Hypothalamus (tissue), 51 donors: ENCODE data around the gene ZNF507.

Experiments
- DNase-seq, 51 donors: peaks; one replicate each; lab custom pipeline; 2025; lab: John Stamatoyannopoulos, UW

Gene ZNF507

DNA sequence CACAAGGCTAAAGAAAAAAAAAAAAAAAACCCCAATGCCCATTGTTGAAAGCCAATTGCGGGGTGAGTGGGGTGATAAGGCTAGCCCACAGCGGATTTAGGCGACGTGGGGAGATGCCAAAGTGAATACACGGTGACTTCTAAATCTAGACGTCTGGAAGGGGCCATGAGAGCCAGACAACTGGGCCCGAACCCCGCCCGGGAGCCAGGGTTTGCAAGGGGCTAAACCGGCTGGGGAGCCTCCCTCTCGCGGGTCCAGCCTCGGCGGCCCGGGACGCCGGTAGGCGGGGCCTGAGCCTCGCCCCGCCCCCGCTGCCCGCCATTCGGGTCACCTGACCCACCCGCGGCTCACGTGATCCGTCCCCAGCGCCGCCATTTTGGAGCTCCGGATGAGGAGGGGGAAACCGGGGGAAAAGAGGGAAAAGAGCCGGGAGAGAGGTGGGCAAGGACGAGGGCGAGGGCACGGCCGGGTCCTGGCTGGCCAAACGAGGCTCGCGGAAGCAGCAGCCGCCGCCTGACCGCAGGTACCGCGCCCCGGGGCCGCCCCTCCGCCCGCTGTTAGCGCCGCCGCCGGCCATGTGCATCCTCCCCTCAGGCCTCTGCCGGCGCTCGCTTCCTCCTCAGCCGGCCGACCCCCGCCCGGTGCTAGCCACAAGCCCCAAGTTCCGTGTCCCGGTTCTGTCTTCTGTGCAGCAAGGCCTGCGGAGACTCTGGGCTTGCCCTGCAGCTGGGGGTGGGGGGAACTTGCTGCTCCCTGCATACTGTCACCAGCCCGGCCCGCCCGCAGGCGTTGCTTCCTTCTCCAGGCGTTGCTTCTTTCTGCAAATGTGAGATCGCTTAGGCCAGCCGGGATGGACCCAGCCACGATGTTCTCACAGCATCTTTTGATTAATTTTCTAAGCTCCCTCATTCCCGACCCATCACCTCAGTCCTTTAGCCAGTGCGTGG is at the start of gene ZNF507:
ZNF507 (plus strand) TSS at position 350 of the 947 bp plus-strand sequence. CDS start 7,221 bp downstream, outside the sequence.
- DNase-seq = peak; percentile 42 to 92 (median 72)

DNA sequence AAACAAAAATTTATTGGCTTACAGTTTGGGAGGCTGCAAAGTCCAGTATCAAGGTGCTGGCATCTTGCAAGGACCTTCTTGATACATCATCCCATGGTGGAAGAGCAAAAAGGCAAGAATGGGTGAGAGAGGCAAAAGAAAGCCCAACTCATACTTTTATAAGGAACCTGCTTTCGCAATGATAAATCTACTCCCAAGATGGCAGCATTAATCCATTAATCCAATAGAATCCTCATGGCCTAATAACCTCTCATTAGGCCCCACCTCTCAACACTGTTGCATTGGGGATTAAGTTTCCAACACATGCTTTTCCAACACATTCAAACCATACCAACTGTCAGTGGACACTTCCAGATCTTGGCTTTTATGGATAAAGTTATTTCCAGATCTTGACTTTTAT is 48.7 kb upstream of the ZNF507 start:
- no peak for DNase-seq

DNA sequence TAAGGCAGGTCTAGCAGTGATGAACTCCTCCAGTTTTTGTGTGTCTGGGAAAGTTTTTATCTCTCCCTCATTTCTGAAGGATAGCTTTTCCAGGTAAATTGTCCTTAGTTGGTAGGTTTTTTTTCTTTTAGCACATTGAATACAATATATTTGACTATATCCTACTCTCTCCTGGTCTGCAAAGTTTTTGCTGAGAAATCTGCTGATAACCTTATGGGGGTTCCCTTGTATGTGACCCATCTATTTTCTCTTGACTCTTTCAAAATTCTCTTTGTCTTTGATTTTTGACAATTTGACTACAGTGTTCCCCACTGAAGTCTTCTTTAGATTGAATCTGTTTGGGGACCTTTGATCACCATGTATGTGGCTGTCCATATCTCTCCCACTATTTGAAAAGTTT is 42.6 kb upstream of the ZNF507 start:
- DNase-seq = no peak

DNA sequence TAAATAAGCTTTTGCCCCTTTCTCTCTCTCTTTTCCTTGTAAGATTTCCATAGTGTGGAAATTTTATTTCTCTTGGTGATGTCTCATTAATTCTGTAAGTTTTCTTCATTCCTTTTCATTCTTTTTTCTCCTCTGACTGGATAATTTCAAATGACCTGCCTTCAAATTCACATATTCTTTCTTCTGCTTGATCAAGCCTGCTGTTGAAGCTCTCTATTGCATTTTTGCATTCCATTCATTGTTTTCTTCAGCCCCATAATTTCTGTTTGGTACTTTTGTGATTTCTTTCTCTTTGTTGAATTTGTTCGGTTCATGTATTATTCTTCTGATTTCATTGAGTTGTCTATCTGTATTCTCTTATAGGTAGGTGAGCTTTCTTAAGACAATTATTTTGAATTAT is 42.2 kb upstream of the ZNF507 start:
- no peak for DNase-seq

DNA sequence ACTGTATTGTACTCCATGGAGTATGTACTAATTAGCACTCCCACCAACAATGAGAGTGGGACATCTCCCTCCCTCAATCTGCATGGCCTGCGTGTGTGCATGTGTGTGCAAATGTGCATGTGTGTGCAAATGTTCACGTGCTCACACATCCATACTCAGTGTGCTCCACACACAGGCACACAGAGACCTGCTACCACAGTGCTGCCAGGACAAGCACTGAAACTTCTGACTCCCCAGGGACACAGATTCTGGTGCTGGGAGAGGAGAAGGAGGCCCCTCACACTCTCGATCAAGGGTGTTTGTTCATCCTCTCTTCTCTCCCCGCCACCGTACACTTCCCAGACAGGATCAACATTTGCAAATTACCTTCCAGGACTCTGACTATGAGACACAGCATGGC is 37.8 kb upstream of the ZNF507 start:
- DNase-seq = no peak

DNA sequence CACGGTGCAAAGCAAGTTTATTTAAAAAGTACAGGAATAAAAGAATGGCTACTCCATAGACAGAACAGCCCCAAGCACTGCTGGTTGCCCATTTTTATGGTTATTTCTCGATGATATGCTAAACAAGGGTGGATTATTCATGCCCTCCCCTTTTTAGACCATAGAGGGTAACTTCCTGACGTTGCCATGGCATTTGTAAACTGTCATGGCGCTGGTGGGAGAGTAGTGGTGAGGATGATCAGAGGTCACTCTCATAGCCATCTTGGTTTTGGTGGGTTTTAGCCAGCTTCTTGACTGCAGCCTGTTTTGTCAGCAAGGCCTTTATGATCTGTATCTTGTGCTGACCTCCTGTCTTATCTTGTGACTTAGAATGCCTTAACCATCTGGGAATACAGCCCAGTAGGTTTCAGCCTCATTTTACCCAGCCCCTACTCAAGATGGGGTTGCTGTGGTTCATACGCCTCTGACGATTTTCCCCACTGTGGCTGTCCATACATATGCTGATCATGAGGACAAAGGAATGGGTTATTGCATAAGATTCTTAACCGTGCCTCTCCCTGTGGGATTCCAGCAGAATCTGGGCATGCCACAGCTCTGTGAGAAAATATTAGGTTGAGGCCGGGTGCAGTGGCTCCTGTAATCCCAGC is 36.9 kb upstream of the ZNF507 start:
- no peak for DNase-seq

DNA sequence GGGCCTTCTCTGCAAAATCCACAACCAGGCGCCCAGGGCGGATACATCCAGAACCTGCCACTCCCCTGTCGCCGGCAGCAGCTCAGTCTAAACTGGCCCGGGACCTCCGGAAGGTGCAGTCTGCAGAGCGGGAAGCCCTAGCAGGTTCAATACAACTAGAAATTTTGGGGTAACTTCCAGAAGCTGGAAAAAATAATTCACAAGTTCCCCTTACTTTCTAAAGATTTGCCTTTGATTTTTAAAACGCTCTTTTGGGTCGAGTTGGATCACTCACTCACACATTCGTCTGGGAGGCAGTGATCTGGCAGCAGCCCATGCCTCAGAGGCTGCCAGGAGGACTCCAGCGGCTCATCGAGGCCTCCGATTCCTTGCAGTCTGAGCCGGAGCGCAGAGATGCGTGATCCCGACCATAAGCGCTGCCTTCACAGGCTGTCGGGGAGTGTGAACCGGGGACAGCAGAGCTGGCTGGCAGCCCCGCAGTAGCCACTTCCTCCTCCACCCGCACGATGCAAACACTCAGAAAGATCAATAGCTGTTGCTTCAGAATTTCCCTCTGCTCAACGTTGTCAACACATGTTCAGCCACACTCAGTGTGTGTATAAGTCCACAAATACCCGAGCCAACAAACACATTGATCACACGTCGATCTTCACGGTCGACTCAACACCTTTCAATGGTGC is 35.6 kb upstream of the ZNF507 start:
- DNase-seq = peak in 1 of 51 donors; percentile 9

DNA sequence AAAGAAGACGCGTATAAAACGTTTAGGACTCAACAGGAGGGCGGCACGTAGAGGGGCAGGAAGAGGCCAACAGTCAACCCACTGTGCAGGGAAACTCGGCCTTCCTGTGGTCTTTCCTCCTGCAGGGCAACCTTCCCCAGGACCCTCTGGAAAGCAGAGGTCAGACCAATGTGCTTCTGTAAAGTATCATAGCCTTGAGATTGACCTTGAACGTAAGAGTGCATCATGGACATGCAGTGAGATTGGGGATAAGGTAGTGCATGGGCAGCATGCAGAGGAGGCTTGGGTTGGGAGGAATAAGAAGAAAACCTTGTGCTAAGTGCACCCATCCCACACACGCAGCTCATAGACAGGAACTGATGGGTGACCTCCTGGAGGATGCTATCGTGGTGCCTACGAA is 34.0 kb upstream of the ZNF507 start:
- DNase-seq = no peak

DNA sequence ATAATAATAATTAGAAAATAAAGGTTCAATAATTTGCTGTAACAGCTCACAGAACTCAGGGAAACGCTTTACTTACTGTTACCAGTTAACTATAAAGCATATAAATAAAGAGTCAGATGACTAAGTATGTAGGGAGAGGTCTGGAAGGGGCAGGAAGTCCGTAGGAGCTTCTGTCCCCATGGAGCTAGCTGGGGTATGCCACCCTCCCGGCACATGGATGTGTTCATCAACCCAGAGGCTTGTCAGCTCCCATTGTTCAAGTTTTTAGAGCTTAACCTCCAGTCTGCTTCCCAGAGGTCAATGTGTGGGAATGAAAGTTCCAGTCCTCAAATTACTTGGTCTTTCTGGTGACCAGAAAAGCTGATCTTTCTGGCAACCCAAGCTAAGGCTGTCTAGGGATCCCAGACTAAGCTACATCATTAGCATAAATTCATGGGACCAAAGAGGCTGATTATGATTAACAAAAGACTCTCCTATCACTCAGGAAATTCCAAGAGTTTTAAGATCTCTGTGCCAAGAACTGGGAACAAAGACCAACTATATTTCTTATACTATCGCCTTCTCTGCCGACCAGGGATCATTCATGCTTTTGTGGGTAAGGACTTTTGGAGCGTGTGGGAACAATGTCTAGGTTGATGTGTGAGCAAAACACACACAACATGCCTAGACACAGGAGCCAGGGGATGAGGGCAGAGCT is 31.7 kb upstream of the ZNF507 start:
- no peak for DNase-seq

DNA sequence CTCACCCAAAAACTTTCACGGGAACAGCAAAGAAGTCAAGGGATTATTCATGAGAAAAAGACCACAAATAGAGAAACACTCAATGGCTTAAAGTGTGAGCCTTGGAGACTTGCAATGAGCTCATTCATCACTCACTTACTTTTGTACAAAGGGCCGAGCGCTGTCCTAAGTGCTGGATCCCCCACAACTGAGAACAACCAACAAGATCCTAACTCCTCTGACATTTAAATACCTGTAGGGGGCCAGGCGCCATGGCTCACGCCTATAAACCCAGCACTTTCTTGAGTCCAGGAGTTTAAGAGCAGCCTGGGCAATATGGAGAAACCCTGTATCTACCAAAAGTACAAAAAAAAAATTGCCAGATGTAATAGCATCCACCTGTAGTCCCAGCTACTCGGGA is 29.4 kb upstream of the ZNF507 start:
- DNase-seq = no peak

DNA sequence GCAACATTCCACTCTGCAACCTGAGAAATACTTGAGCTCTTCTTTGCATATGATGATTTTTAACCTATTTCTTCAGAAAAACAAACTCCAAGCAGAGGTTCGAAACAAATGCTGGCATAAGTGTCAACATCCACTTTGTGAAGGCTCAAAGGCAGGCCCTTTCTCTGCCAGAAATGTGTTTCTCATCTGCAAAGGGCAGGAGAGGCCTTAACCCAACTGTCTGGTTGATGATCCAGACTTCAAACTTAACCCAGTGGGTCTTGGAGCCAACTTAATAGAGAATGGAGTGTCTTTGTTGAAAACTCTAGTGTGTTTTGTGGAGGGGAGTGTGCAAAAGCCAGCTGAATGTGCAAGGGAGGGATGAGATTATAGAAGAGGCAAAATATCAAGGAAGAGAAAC is 28.3 kb upstream of the ZNF507 start:
- no peak for DNase-seq

DNA sequence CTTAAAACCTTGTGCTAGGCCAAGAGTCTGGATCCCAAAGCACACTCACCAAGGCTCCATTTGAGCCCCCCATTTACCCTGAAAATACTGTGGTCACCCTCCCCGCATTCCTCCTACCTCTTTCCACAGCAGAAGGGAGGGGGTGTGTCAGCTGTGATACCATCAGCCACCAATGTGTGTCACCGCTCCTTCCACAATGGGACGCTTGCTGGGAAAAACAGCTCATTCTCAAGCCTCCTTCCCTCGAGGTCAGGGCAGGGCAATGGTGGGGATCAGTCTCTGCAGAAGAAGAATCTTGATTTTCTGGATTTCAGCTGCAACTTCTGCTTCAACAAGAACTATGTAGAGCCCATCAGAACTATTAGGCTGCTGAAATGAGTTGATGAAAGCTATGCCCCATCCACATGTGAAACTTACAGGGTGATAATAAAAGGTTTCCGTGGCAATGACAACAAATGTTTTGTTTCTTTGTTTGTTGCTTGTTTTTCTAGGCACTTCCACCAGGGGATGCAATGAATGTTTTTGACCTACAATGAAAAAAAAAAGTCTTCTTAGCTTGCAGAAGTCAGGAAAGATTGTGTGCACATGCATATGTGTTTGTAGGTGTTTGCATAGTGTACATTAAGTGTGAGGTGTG is 26.4 kb upstream of the ZNF507 start:
- DNase-seq = peak in 14 of 51 donors; percentile 2 to 36 (median 16)

DNA sequence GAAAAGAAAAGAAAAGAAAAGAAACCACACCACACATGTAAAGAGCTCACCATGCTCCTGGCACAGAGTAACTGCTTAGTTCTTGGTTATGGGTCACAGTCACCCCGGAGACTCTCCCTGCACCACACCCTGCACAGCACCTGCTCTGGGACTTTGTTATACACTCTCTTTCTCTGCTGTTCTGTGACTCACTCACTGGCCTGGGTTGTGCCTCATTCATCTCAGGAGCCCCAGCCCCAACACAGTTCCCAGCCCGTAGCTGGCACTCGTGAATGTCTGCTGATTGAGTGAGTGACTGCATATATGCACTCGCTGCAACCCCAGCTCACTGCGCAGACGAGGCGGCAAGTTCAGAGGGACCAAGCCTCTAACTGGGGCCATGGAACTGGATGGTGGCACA is 22.9 kb upstream of the ZNF507 start:
- DNase-seq = no peak

DNA sequence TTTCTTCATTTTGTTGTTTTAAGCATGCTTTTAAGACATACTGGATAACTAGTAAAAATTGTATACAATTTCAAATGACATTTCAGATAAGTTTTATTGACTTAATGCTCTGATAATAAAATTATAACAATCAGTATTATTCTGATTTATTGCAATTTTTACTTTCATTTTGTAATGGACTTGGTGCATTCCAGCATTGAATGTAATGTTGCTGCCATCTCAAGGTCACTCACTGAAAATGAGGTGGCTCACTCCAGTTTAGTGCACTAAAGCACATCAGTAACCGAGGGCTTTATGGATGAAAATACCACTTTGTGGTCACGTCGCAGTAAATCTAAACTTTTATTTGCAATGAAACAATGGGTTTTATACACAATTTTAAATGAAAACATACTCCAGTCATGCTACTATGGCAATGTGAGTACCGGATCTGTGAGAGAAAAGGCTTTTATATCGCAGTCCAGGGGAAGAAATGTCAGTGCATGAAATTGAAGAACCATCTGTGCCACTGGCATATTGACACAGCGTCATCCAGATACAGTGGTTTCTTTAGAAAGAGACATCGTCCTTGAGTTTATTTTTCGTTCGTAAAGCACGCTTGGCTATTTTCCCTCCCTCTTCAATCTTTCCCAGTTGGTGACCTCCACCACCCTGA is 20.7 kb upstream of the ZNF507 start:
- peak in 2 of 51 donors; percentile 2 to 14 for DNase-seq

DNA sequence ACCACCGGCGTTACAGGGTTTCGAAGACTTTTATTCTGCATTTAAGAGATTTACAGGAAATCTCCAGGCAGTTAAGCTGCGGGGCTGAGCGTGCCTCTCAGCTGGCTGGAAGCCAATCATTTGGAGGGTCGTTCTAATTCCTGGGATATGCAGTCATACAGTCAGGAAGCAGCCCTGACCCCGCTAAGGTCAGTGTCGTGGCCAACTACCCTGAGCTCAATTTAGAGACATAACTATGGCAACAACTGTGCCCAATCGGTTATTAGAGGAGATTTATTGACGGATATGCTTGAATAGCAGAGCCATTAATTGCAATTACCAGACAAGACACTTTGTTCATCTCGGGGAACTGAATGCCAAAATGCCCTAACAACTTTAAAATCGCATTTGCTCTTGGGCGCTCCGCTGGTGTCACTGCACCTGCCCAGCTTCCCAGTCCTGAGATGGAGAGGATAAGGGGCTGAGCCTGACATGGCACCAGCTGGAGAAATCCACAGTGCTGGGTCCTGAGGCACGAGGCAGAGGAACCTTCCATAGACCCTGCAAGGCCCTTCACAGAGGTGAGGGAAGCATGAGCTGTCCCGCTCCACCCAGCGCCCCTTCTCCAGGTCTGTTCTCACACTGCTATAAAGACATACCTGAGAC is 15.1 kb upstream of the ZNF507 start:
- no peak for DNase-seq

DNA sequence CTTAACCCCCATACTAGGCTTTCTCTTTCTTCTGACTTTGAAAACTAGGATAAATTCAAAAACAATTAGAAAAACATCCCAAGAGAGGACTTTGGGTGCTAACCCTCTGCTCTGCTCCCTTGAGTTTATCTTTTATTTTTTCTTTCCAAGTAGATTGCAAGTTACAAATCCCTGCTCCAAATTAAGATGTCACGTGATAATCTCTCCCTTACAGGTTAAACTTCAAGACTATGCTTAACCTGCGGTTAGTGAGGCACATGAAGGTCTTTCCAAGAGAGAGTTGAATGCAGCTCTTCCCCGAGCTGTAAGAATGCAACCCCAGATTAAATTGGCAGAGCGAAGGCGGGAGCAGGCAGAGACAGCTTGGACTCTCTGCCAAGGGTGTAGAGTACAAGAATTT is 12.2 kb upstream of the ZNF507 start:
- DNase-seq = no peak

DNA sequence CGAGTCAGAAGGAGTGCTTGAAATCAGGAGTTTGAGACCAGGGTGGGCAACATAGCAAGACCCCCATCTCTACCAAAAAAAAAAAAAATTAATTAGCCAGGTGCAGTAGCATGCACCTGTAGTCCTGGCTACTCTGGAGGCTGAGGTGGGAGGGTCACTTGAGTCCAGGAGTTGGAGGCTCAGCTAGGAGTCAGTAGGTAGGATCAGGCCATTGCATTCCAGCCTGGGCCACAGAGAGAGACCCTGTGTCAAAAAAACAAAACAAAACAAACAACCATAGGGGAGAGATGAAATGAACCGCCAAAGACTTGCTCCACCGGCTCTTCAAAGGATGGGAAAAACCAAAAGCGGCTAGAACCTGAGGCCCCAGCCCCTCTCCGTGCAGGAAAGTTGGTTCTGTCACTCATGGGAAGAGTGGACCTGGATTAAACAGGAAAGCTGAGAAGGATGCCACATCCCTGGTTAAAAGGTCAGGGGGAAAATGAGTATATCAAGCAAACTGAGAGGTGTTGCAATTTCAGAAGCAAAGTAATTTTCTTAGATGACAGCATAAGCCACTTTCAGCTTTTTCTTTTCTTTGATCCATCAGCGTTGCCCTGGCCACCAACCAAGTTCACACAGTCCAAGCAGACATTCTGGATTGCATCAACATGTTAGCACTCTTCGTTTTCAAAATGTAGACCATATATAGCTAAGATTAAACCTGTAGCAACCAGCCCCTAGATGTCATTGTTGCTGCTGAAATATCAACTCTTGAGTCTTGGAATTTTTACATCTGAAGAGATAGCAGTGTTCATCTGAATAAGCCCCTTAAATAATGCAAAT is 8.9 kb upstream of the ZNF507 start:
- peak in 1 of 51 donors; percentile 6 for DNase-seq

DNA sequence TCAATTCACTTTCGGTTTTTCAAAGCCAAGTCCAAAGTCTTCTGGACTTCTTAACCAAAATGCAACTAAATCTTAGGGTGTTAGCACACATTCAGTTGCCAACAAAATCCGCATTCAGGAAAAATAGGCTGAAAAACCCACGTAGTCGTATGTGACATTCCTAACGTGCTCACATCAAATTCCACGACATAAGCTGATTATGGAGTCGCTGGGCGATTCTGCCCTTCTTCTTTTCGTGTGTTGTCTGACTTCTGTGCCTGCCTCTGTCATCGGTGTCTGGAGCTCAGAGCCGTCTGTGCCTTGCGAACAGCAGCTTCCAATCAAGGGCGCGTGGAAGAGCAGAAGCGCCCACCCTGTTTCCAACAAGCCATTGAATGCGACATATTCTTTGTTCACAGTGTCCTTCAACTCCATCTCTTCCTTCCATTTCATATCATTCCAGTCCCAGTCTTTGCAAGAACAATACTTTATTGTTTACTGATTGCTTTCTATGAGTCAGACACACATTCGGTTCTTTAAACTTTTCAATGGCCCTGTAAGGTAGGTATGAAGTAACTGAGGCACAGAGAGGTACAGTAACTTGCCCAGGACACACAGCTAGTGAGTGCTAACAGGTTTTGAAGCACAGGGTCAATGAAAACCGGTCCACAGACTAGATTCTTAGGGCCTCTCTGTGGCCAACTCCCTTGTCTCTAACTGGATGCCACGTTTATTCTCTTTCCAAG is 8.2 kb upstream of the ZNF507 start:
- DNase-seq = peak in 4 of 51 donors; percentile 4 to 26 (median 8)
